Osteoblast (primary cell): Measurements from ENCODE around the gene PLXNA4. TPM values are rescaled to one million over a fixed set of nuclear protein-coding genes. Genes with fewer than 3 reads are reported as not detected.

Source experiments
- DNase-seq: peaks from one replicate; pipeline ENCODE4 v3.0.0; 2011; ENCODE audit warnings: low spot score, mixed read lengths; ENCODE audit not compliant: insufficient read length; ENCODE audit errors: missing footprints
- H2AFZ ChIP-seq: 2 replicates; pipeline ENCODE4 v1.6.0; 2011; ENCODE audit warnings: mild to moderate bottlenecking, low read length
- H3K27ac ChIP-seq: 2 replicates; pipeline ENCODE4 v1.5.1; 2011; ENCODE audit warnings: mild to moderate bottlenecking, low read depth, low read length, moderate library complexity
- H3K27me3 ChIP-seq: 2 replicates; pipeline ENCODE4 v1.6.0; 2012; ENCODE audit warnings: mild to moderate bottlenecking, control low read depth, inconsistent platforms, low read length, moderate library complexity; ENCODE audit not compliant: insufficient read depth
- H3K36me3 ChIP-seq: 2 replicates; pipeline ENCODE4 v1.5.1; 2011; ENCODE audit warnings: mild to moderate bottlenecking, low read length, control low read depth, moderate library complexity; ENCODE audit not compliant: insufficient read depth
- H3K4me1 ChIP-seq: 2 replicates; pipeline ENCODE4 v1.5.1; 2011; ENCODE audit warnings: mild to moderate bottlenecking, low read length, control low read depth, moderate library complexity; ENCODE audit not compliant: insufficient read depth
- H3K4me2 ChIP-seq: 2 replicates; pipeline ENCODE4 v1.6.0; 2011; ENCODE audit warnings: mild to moderate bottlenecking, low read length; ENCODE audit not compliant: insufficient read depth
- H3K4me3 ChIP-seq: fragments of 200-600 bp; sonication (generic); 3 replicates; pipeline ENCODE4 v1.5.1; 2012; ENCODE audit warnings: mild to moderate bottlenecking, low read length, inconsistent platforms; ENCODE audit not compliant: insufficient read depth
- H3K79me2 ChIP-seq: 2 replicates; pipeline ENCODE4 v1.6.0; 2012; ENCODE audit warnings: mild to moderate bottlenecking, low read length, control low read depth, inconsistent platforms; ENCODE audit not compliant: insufficient read depth
- H3K9me3 ChIP-seq: 2 replicates; pipeline ENCODE4 v1.5.1; 2011; ENCODE audit warnings: low read depth, low read length, control low read depth
- H4K20me1 ChIP-seq: 2 replicates; pipeline ENCODE4 v1.6.0; 2012; ENCODE audit warnings: mild to moderate bottlenecking, low read length, control low read depth; ENCODE audit not compliant: insufficient read depth
- CTCF ChIP-seq: IDR thresholded peaks from 2 replicates; pipeline ENCODE4 v1.5.1; 2011; ENCODE audit warnings: mild to moderate bottlenecking, low read depth, low read length, moderate library complexity; ENCODE audit errors: extremely low read depth
- total RNA-seq: library from RNA; depleted of rRNA; stranded (reverse); fragments of >200 nt; gene quantifications from 2 replicates; pipeline ENCODE4 v1.2.3, GENCODE V29; 2012

The PLXNA4 gene
- total RNA-seq, 1 donor, result 4.3 TPM

GRCh38 chr7:132545756-132546155, 30.5 kb downstream of the PLXNA4 start:
- no peak for DNase-seq
- no peaks in the 10 kb centered on the region for H4K20me1 ChIP-seq
- peaks cover 2% of the 10 kb centered on the region for H3K9me3 ChIP-seq
- H3K27me3 ChIP-seq, result no peaks in the 10 kb centered on the region
- no peak overlapping the region for H3K4me3 ChIP-seq
- peaks cover 17% of the 10 kb centered on the region for H3K4me1 ChIP-seq
- H2AFZ ChIP-seq, result no peak overlapping the region
- no peak overlapping the region for H3K4me2 ChIP-seq
- no peaks in the 10 kb centered on the region for H3K79me2 ChIP-seq
- no peak for TF ChIP-seq CTCF
- H3K36me3 ChIP-seq, result no peaks in the 10 kb centered on the region
- H3K27ac ChIP-seq, result no peak overlapping the region

GRCh38 chr7:132544999-132545398, 31.3 kb downstream of the PLXNA4 start:
- no peak for DNase-seq
- Histone ChIP-seq H3K4me1 (peaks cover 17% of the 10 kb centered on the region), H3K4me2 (no peak overlapping the region), H3K27ac (no peak overlapping the region), H4K20me1 (no peaks in the 10 kb centered on the region), H2AFZ (no peak overlapping the region), H3K4me3 (no peak overlapping the region), H3K9me3 (no peaks in the 10 kb centered on the region), H3K27me3 (no peaks in the 10 kb centered on the region), H3K79me2 (no peaks in the 10 kb centered on the region), H3K36me3 (no peaks in the 10 kb centered on the region)
- no peak for TF ChIP-seq CTCF

- Histone ChIP-seq H3K36me3 (no peaks in the 10 kb centered on the region), H4K20me1 (no peaks in the 10 kb centered on the region), H3K4me2 (no peak overlapping the region), H3K79me2 (no peaks in the 10 kb centered on the region), H3K4me1 (peaks cover 10% of the 10 kb centered on the region), H2AFZ (no peak overlapping the region), H3K27me3 (no peaks in the 10 kb centered on the region), H3K27ac (no peak overlapping the region), H3K9me3 (no peaks in the 10 kb centered on the region), H3K4me3 (no peak overlapping the region)
- no peak for DNase-seq
- TF ChIP-seq CTCF, result no peak
Observed at GRCh38 chr7:132544025-132544424, 32.2 kb downstream of the PLXNA4 start.

GRCh38 chr7:132542895-132543294, 33.4 kb downstream of the PLXNA4 start:
- no peak for TF ChIP-seq CTCF
- no peak overlapping the region for H3K4me2 ChIP-seq
- no peak overlapping the region for H3K27ac ChIP-seq
- no peak for DNase-seq
- no peaks in the 10 kb centered on the region for H3K36me3 ChIP-seq
- H3K27me3 ChIP-seq, result no peaks in the 10 kb centered on the region
- H3K4me1 ChIP-seq, result peaks cover under 1% of the 10 kb centered on the region
- H3K9me3 ChIP-seq, result no peaks in the 10 kb centered on the region
- H3K79me2 ChIP-seq, result no peaks in the 10 kb centered on the region
- H4K20me1 ChIP-seq, result no peaks in the 10 kb centered on the region
- no peak overlapping the region for H3K4me3 ChIP-seq
- no peak overlapping the region for H2AFZ ChIP-seq
